T-helper 2 cell treated with Interferon-gamma antibody and Interleukin-4, amounts not matched to agents 100 ng/mL and 5 ng/mL, for 36 hours (primary cell): ENCODE results near the gene NRN1L. TPM values are rescaled to one million over a fixed set of nuclear protein-coding genes. Genes with fewer than 3 reads are reported as not detected.
"Not testable (repeated sequence)": the region's sequence is repeated elsewhere in the genome, so short reads cannot be mapped to it uniquely, and the experiment has no call there.

ENCODE experiments used
- intact Hi-C: fragments of 100-400 bp; cut with micrococcal nuclease; formaldehyde crosslinking; loops from one replicate; pipeline ENCODE4 v1.15.1; 2023
- total RNA-seq: library from RNA; stranded (reverse); gene quantifications from 2 replicates; pipeline ENCODE4 v1.2.3, GENCODE V29; 2022

NRN1L gene
- total RNA-seq, 1 donor from 2014 or later = 0.61 TPM

DNA sequence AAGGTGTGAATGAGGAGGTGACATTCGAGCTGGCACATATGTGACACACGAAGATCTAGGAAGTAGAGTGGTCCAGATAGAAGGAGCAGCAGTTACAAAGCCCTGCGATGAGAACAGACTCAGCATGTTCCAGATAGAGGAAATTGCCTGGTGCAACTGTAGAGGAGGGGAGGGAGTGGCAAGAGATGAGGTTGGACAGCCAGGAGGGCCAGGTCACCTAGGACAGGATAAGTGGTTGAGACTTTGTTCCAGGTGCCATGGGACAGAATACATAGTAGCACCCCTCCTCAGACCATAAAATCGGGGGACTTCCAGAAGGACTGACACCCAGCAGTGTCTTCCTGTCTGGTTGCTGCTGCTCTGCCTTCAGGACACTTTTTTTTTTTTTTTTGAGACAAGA is 26.2 kb upstream of the NRN1L start:
- intact Hi-C loops = no loop called here

DNA sequence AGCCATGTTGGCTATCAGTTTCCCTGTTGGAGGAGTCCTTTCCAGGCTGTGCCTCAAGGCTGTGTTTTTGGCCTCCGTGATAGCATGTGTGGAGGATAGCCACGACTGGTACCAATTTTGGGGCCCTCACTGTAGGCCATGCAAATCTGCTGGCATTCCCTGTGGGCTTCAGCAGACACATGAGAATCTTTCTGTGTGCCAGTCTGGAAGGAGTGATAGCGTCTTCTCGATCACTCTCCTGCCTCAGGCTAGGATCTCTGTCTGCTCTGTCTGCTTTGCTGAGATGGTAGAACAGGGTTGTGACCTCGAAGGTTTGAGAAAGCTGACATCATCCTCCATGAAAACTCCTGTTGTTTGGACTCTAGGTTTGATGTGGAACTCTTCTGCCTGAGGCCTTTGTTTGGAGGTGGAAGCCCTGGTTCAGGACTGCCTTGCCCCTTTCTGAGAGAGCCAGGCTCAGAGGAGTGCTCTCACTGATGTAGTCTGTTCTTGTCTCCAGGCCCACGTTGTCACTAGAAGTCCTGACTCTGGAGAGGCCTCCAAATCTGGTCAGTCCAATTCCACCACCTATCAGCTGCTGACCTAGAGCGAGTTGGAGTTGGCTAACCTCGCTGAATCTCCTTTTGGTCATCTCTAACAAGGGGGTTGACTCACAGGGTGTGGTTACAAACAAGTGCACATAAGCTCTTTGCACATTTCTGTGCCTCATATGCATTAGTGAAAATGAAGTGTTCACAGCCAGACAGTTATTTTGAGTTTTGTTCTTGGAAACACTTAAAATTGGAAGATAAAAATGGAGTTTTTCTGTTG is 23.9 kb upstream of the NRN1L start:
- intact Hi-C loops = no loop called here

GRCh38 chr16:67861877-67862276 is 22.8 kb upstream of the NRN1L start:
- intact Hi-C loops = no loop called here

- intact Hi-C loops = no loop called here
Measured at GRCh38 chr16:67862623-67863583, 21.8 kb upstream of the NRN1L start.

- intact Hi-C loops = not testable (repeated sequence)
Measured at GRCh38 chr16:67864044-67864443, 20.6 kb upstream of the NRN1L start.

DNA sequence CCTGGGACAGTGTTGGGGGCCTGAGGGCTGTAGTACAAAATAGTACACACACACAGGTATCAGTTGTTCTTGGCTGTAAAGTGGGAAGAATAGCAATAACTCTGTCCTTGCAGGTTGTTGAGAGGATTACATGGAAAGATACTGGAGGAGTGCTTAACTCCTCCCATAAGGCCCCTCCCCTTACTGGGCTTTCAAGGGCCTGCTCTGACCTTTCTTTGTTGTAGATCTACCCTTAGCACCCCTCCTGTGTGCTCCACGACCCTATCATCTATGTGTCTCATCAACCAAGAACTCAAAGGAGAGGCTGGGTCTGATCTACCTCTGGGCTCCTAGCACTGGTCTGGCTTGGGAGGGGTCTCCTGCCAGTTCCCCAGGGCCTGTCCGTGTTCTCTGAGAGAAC is 20.1 kb upstream of the NRN1L start:
- intact Hi-C loops = no loop called here

- intact Hi-C loops = no loop called here
Measured at GRCh38 chr16:67865318-67865717, 19.4 kb upstream of the NRN1L start.

DNA sequence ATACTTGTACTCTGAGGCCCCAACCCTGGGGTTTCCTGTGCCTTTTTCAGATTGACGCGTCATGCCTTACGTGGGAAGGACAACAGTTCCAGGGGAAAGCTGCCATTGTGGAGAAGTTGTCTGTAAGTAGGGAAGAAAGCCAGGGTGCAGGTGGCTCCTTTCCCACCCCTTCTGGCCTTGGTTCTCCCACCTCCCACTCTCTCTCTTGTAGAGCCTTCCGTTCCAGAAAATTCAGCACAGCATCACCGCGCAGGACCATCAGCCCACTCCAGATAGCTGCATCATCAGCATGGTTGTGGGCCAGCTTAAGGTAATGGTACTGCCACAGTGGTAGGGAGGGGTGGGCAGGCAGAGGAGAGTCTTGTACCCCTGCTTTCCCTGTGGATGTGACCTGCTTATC is 16.4 kb upstream of the NRN1L start:
- intact Hi-C loops = no loop called here

DNA sequence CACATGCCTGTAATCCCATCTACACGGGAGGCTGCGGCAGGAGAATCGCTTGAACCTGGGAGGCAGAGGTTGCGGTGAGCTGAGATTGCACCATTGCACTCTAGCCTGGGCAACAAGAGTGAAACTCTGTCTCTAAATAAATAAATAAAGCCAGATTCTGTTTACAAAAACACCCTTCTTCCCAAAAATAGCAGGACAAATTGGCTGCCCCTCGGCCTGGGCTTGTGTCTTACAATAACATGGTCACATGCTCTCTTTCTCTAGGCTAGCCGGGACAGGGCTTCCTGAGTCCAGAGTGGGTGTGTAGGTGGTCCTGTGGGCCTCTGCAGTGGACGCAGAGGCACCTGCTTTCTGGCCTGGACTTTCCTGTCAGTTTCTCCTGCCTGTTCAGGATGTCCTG is 15.0 kb upstream of the NRN1L start:
- intact Hi-C loops = no loop called here

GRCh38 chr16:67871256-67871655 is 13.4 kb upstream of the NRN1L start:
- intact Hi-C loops = no loop called here

- intact Hi-C loops = loop anchor here (2.0 kb wide), 2 partner anchors 25 to 65 kb away; partner anchors contain the start of genes CENPT, NUTF2, RANBP10 and TSNAXIP1
Measured at GRCh38 chr16:67872131-67872630, 12.5 kb upstream of the NRN1L start.

GRCh38 chr16:67872631-67873434 is 11.9 kb upstream of the NRN1L start, which contains the start of gene EDC4:
TSS of gene EDC4 (plus strand) at chr16:67873052. CDS start at chr16:67873262, 210 bp downstream.
- intact Hi-C loops = loop anchor here (2.0 kb wide), 2 partner anchors 26 to 66 kb away; partner anchors contain the start of genes CENPT, NUTF2, RANBP10 and TSNAXIP1

DNA sequence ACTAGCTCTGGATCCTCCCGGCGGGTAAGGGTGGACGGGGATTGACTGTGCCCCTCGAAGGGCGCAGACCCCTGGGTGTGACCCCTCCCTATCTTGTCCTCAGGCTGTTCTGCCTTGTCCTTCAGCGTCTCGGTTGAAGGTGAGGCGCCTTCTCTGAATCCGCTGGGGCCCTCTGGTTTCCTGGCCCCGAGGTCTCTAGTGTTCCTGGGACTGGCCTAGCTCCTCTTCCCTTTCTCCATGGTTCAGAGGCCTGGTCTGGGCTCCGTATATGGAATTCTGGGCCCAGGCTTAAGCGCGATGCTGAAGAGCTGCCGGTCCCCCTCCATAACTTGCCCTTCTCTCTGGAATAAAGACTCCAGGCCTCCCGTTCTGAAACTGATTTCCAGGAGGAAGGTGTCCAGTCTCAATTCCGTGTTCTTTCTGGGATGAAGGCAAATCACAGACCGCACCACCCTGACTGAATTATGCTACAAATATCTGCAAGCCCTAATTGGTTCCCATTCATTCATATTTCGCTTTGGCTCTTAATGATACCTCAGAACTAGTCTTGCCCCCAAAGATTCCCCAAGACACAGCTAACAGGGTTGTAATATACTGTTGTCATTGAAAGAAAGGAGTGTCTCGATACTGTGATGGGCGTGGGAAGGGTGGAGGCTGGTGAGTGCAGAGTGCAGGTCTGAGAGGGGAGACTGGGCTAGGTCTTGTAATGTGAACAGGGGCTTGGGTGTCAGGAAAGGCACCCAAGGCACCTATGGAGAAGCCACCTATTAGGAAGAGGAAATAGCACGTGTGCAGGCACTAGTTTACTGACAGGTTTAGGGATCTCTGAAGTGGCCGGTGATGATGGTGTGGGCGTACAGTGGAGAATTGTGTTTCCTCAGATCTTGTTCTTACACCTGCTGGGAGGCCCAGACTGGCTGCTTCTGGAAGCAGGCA is 11.0 kb upstream of the NRN1L start:
- intact Hi-C loops = loop anchor here (2.0 kb wide), 2 partner anchors 27 to 67 kb away; partner anchors contain the start of genes CENPT, NUTF2, RANBP10 and TSNAXIP1

GRCh38 chr16:67874372-67874771 is 10.3 kb upstream of the NRN1L start:
- intact Hi-C loops = no loop called here

DNA sequence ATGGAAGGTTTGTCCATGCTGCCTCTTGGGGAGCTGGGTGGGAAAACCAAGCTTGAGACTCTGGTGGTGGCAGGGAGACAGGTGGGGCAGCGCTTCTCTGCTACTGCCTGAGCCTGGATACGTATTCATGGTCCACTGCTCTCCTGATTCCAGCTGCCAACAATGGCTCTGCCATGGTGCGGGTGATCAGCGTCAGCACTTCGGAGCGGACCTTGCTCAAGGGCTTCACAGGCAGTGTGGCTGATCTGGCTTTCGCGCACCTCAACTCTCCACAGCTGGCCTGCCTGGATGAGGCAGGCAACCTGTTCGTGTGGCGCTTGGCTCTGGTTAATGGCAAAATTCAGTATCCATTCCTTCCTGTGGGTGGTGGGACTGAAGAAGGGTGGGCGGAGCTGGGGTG is 7.6 kb upstream of the NRN1L start:
- intact Hi-C loops = no loop called here

GRCh38 chr16:67878232-67878631 is 6.5 kb upstream of the NRN1L start:
- intact Hi-C loops = no loop called here

- intact Hi-C loops = no loop called here
Measured at GRCh38 chr16:67878846-67879245, 5.8 kb upstream of the NRN1L start.

DNA sequence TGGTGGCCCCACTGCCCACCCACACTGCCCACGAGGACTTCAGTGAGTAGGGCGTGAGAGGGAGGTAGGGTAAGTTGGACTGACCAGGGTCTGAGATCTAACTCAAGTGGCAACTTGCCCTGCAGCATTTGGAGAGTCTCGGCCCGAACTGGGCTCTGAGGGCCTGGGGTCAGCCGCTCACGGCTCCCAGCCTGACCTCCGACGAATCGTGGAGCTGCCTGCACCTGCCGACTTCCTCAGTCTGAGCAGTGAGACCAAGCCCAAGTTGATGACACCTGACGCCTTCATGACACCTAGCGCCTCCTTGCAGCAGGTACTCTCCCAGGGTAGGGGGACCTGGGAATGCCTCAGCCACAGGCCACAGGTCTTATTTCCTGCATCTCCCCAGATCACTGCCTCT is 5.2 kb upstream of the NRN1L start:
- intact Hi-C loops = no loop called here

GRCh38 chr16:67879936-67880335 is 4.7 kb upstream of the NRN1L start:
- intact Hi-C loops = no loop called here

GRCh38 chr16:67880584-67880983 is 4.1 kb upstream of the NRN1L start:
- intact Hi-C loops = no loop called here
